ENCODE results near the gene SPSB2.
"Not testable (repeated sequence)": the region's sequence is repeated elsewhere in the genome, so short reads cannot be mapped to it uniquely, and the experiment has no call there.

SPSB2 gene

DNA sequence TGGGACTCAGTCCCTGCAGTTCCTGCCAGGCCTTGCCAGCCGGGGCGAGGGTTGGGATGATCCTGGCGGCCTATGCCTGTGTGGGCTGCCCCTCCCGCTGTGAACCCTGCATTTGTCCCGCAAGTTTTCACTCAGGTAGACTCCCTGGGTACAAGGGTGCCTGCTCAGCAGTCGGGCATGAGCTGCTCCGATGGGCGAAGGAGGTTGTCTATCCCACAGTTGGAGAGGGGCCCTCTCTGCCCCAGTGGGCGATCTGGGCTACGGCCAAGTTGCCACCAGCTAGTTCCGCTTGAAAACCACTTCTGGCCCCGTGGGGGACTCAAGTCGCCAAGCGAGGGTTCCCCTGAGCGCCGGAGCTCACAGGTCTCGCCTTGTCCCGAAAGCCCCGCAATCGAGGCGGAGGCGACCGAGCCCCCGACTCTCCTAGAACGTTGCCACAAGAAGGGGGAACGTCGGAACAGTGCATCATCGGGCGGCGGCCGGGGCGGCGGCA is 6.1 kb downstream of the SPSB2 start:
- TF ChIP-seq, protein P1, sequence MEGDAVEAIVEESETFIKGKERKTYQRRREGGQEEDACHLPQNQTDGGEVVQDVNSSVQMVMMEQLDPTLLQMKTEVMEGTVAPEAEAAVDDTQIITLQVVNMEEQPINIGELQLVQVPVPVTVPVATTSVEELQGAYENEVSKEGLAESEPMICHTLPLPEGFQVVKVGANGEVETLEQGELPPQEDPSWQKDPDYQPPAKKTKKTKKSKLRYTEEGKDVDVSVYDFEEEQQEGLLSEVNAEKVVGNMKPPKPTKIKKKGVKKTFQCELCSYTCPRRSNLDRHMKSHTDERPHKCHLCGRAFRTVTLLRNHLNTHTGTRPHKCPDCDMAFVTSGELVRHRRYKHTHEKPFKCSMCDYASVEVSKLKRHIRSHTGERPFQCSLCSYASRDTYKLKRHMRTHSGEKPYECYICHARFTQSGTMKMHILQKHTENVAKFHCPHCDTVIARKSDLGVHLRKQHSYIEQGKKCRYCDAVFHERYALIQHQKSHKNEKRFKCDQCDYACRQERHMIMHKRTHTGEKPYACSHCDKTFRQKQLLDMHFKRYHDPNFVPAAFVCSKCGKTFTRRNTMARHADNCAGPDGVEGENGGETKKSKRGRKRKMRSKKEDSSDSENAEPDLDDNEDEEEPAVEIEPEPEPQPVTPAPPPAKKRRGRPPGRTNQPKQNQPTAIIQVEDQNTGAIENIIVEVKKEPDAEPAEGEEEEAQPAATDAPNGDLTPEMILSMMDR (IDR thresholded peaks at IDR 0.05; ENCODE audit: control insufficient read depth, extremely low read depth, insufficient read depth), result no peak
- peak overlapping the region; percentile 99 for H3K4me3 ChIP-seq (ENCODE audit: low read depth, low read length)
- DNase-seq (ENCODE audit: low read depth), result no peak

DNA sequence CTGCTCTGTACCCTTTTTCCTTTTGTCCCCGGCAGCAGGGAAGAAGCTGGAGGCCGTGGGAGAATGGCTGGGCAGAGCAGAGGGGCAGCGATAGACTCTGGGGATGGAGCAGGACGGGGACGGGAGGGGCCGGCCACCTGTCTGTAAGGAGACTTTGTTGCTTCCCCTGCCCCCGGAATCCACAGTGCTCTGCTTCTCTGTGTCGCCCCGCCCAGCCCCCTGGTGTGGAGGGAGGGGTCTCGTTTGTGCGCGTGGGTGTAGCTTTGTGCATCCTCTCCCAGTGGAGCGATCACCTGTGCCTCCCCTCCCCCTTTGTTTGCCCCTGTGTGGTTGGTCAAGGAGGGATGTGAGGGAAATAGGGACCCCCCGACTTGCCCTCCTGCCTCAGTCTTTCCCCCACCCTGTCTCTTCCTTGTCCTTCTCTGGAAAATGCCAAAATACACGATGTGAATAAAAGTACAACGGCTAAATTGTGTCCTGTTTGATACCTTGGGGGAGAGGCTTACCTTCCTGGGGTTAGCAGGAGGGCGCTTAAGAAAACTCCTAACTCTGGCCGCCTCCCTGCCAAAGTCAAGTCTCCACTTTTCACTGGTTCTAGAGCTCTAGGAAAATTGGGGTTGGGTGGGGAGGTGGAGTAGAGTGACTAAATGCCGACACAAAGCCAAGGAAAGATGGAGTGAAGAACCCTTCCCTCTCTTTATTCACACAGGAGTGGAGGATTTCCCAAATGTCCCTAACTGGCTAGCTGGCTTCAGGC is 6.8 kb downstream of the SPSB2 start:
- TF ChIP-seq, protein P1 (IDR thresholded peaks at IDR 0.05; ENCODE audit: control insufficient read depth, extremely low read depth, insufficient read depth), result no peak
- no peak for DNase-seq (ENCODE audit: low read depth)
- H3K4me3 ChIP-seq (ENCODE audit: low read depth, low read length), result peak overlapping the region; percentile 99

DNA sequence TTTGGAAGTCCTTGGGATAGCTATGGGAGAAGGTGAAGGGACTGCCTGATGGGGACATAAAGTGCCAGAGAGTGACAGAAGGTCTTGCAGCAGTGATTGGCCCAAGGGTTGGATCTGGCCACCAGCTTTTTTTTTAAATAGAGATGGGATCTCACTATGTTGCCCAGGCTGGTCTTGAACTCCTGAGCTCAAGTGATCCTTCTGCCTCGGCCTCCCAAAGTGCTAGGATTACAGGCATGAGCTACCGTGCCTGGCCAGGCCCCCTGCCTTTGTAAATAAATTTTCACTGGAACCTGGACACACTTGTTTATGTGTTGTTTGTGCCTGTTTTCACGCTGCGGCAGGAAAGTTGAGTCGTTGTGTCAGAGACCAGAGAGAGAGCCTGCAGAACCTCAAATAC is 7.8 kb downstream of the SPSB2 start:
- H3K4me3 ChIP-seq (ENCODE audit: low read depth, low read length); DNase-seq (ENCODE audit: low read depth): not testable (repeated sequence)

DNA sequence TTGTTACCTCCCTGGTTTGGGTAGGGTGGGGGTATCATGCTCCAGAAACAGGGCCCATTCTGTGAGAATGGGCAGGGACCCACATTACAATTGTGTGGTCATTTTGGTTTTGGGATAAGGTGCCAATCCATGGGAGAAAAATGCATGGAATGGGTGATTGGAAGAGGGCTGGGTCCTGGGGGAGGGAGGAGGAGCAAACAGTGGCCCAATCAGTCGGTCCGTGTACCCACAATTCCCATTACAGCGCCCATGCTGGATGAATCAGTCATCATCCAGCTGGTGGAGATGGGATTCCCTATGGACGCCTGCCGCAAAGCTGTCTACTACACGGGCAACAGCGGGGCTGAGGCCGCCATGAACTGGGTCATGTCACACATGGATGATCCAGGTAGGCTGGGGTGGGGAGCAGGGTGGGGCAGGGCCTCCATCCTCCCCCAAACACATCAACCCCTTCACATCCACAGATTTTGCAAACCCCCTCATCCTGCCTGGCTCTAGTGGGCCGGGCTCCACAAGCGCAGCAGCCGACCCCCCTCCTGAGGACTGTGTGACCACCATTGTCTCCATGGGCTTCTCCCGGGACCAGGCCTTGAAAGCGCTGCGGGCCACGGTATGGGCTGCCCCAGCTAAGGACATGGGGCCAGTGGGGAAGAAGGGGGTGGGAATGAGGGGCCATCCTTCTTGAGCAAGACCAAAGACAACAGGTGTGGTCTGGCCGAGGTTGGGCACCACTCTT is 9.3 kb downstream of the SPSB2 start:
- no peak overlapping the region for H3K4me3 ChIP-seq (ENCODE audit: low read depth, low read length)
- DNase-seq (ENCODE audit: low read depth), result no peak
- TF ChIP-seq, protein P1 (IDR thresholded peaks at IDR 0.05; ENCODE audit: control insufficient read depth, extremely low read depth, insufficient read depth), result no peak

DNA sequence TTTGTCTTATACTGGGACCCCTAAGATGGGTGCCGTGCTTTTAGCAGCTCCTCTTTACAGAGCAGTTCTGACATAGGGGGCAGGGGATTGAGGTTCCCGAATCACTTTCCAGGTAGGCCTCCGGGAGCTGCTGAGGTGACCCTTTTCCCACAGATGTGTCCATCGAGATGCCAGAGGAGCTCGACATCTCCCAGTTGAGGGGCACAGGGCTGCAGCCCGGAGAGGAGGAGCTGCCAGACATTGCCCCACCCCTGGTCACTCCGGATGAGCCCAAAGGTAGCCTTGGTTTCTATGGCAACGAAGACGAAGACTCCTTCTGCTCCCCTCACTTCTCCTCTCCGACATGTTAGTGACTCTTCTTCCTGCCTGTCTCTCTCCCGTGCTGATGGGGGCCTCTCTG is 10.1 kb downstream of the SPSB2 start:
- no peak for DNase-seq (ENCODE audit: low read depth)
- TF ChIP-seq, protein P1 (IDR thresholded peaks at IDR 0.05; ENCODE audit: control insufficient read depth, extremely low read depth, insufficient read depth), result no peak
- no peak overlapping the region for H3K4me3 ChIP-seq (ENCODE audit: low read depth, low read length)

DNA sequence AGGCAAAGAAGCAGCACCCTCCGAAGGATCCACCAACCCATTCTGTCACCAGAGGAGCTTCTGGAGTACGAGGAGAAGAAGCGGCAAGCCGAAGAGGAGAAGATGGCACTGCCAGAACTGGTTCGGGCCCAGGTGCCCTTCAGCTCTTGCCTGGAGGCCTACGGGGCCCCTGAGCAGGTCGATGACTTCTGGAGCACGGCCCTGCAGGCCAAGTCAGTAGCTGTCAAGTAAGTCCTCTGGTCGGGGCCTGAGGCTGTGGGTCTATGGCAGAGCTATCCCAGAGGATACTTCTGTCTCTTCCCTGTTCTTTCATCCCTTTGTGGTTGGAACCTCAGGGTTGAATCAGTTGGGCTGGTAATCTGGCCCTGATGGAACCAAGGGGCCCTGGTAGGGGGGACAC is 11.7 kb downstream of the SPSB2 start:
- DNase-seq (ENCODE audit: low read depth), result no peak
- TF ChIP-seq, protein P1 (IDR thresholded peaks at IDR 0.05; ENCODE audit: control insufficient read depth, extremely low read depth, insufficient read depth), result no peak

DNA sequence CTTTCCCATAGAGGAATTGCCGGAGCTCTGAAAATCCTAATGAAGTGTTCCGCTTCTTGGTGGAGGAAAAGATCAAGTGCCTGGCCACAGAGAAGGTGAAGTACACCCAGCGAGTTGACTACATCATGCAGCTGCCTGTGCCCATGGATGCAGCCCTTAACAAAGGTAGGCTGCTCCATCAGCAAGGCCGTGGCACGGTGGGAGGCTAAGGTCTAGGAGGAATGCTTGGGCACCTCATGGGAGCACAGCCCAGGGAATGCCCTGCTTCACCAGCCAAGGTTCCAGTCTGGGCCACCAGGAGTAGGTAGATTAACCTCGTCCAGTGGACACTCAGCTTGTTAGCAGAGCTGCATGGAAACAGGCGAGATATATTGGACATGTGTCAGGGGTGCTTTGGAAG is 12.2 kb downstream of the SPSB2 start:
- no peak overlapping the region for H3K4me3 ChIP-seq (ENCODE audit: low read depth, low read length)
- DNase-seq (ENCODE audit: low read depth), result no peak
- TF ChIP-seq, protein P1 (IDR thresholded peaks at IDR 0.05; ENCODE audit: control insufficient read depth, extremely low read depth, insufficient read depth), result no peak

More for the DNA sequence above, 11.7 kb downstream of the SPSB2 start:
- no peak overlapping the region for H3K4me3 ChIP-seq (ENCODE audit: low read depth, low read length)
